ENCODE results near the gene GOLGA8S.
"Not testable (repeated sequence)": the region's sequence is repeated elsewhere in the genome, so short reads cannot be mapped to it uniquely, and the experiment has no call there.

The GOLGA8S gene

GRCh38 chr15:23398357-23398756 is 43.8 kb downstream of the GOLGA8S start:
- not testable (repeated sequence) for DNase-seq (ENCODE audit: low read depth in 2 of 2)

- DNase-seq (ENCODE audit: low read depth in 2 of 2): not testable (repeated sequence)
Observed at GRCh38 chr15:23399207-23399606, 44.7 kb downstream of the GOLGA8S start.

DNA sequence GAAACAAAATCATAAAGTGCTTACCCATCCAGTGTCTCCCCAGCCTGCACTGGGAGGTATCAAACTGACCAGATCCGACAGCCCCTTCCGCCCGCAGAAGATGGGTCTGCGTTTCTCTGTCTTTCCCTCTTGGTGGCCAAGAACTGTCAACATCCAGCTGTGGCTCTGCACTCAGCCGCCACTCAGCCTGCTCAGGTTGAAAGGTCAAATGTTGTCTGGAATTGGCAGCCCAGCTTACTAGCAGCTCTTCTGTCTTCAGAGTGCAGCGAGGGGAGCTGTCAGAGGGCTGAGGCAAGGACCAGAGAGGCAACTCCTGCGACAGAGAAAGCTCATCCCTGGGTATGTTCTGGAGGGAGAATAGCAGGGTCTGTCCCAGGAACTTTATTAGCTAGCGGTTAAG is 47.1 kb downstream of the GOLGA8S start:
- no peak for DNase-seq (ENCODE audit: low read depth in 2 of 2)

GRCh38 chr15:23402140-23402539 is 47.6 kb downstream of the GOLGA8S start:
- no peak for DNase-seq (ENCODE audit: low read depth in 2 of 2)

GRCh38 chr15:23402544-23402943 is 48.0 kb downstream of the GOLGA8S start:
- no peak for DNase-seq (ENCODE audit: low read depth in 2 of 2)

- DNase-seq (ENCODE audit: low read depth in 2 of 2): no peak
Observed at GRCh38 chr15:23403550-23403949, 49.0 kb downstream of the GOLGA8S start.

DNA sequence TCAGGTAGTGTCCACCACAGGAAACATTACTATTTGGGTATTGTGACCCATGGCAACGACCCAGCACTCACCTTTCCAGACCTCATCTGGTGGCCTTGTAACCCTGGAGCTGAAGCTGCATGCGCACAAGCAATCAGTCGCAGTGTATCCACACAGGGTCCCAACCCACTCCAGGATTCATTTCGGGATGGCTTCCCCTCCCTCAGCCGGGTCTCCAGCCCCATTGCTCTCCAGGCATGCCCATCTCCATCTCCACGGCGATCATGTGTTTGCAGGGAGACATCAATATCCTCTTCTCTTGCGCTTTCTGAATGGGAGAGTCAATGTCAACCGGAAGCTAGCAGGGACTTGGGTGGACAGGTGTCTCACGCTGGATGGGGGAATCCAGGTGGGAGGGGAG is 57.3 kb downstream of the GOLGA8S start:
- DNase-seq (ENCODE audit: low read depth in 2 of 2): no peak

DNA sequence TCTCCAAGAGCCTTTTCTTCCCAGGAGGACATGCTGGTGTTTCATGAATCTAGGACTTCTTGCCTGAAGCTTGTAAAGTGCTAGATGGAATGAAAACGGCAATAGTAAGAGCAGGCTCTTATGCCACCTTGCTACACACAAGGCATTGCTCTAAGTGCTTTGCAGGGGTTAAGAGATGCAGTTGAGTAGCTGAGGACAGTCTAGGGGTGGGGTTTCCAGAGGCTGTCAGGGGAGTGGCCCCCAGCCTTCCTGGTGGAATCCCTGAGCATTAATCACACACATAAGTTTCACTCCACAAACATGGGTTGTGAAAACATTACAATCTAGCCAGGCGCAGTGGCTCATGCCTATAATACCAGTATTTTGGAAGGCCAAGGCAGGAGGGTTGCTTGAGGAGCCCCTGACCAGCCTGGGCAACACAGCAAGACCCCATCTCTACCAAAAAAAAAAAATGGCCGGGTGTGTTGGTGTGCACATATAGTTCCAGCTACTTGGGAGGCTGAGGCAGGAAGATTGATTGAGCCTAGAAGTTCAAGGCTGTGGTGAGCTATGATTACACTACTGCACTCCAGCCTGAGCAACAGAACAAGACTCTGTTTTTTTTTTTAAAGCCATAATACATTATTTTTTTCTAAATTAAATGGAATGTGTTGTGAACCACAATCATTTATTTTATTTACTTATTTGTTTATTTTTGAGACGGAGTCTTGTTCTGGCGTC is 58.5 kb downstream of the GOLGA8S start:
- DNase-seq (ENCODE audit: low read depth in 2 of 2): not testable (repeated sequence)

Measured in stimulated activated CD4-positive, alpha-beta T cell treated with anti-CD3 and anti-CD28 coated beads, Interleukin-1b, Interleukin-23, amount 100 ng/mL, for 1 hour (primary cell).